Activated CD4-positive, alpha-beta T cell treated with anti-CD3 and anti-CD28 coated beads, Interleukin-2, Interleukin-6, amounts not matched to agents 100 ng/mL and 50 ng/mL, durations not matched to agents 16 hours and 8 hours (primary cell): ENCODE measurements around the gene OSBPL1A.
"Not testable (repeated sequence)": the region's sequence is repeated elsewhere in the genome, so short reads cannot be mapped to it uniquely, and the experiment has no call there.

Experiments
- DNase-seq: peaks from one replicate; pipeline ENCODE4 v3.0.0-alpha.2; 2020

OSBPL1A gene

GRCh38 chr18:24396082-24396633 lies 1.5 kb downstream of the OSBPL1A start:
- DNase-seq: peak; percentile 34

GRCh38 chr18:24395049-24395795 lies 2.4 kb downstream of the OSBPL1A start:
- no peak for DNase-seq

GRCh38 chr18:24388957-24389356 lies 8.7 kb downstream of the OSBPL1A start:
- no peak for DNase-seq

GRCh38 chr18:24386681-24387080 lies 10.9 kb downstream of the OSBPL1A start:
- DNase-seq: no peak

GRCh38 chr18:24381126-24381525 lies 16.5 kb downstream of the OSBPL1A start:
- DNase-seq: no peak

- no peak for DNase-seq
These were observed 17.4 kb downstream of the OSBPL1A start for GRCh38 chr18:24380163-24380747.

GRCh38 chr18:24378598-24378997 lies 19.0 kb downstream of the OSBPL1A start:
- no peak for DNase-seq

GRCh38 chr18:24376531-24376930 lies 21.1 kb downstream of the OSBPL1A start:
- DNase-seq: not testable (repeated sequence)

- DNase-seq: no peak
These were observed 24.3 kb downstream of the OSBPL1A start for GRCh38 chr18:24373328-24373727.

GRCh38 chr18:24372279-24372872 lies 25.2 kb downstream of the OSBPL1A start:
- DNase-seq: no peak

- no peak for DNase-seq
These were observed 27.5 kb downstream of the OSBPL1A start for GRCh38 chr18:24370120-24370519.

GRCh38 chr18:24369426-24369825 lies 28.2 kb downstream of the OSBPL1A start:
- peak; percentile 44 for DNase-seq

- peak; percentile 79 for DNase-seq
These were observed 28.9 kb downstream of the OSBPL1A start for GRCh38 chr18:24368749-24369148.

GRCh38 chr18:24366328-24366727 lies 31.3 kb downstream of the OSBPL1A start:
- DNase-seq: no peak

GRCh38 chr18:24364177-24364576 lies 33.4 kb downstream of the OSBPL1A start:
- no peak for DNase-seq

GRCh38 chr18:24362757-24363156 lies 34.9 kb downstream of the OSBPL1A start:
- no peak for DNase-seq

- DNase-seq: peak; percentile 75
These were observed 37.7 kb downstream of the OSBPL1A start for GRCh38 chr18:24359787-24360530.

- DNase-seq: no peak
These were observed 43.3 kb downstream of the OSBPL1A start for GRCh38 chr18:24354278-24354677.

GRCh38 chr18:24346254-24346653 lies 51.4 kb downstream of the OSBPL1A start:
- no peak for DNase-seq

- no peak for DNase-seq
These were observed 53.1 kb downstream of the OSBPL1A start for GRCh38 chr18:24344509-24344908.

GRCh38 chr18:24342347-24342746 lies 55.3 kb downstream of the OSBPL1A start:
- DNase-seq: no peak

- no peak for DNase-seq
These were observed 56.3 kb downstream of the OSBPL1A start for GRCh38 chr18:24341361-24341760.

GRCh38 chr18:24333084-24333483 lies 64.5 kb downstream of the OSBPL1A start:
- DNase-seq: no peak
